WTC11 (cell line): ENCODE data around the gene MOB3B. TPM values are rescaled to one million over a fixed set of nuclear protein-coding genes. Genes with fewer than 3 reads are reported as not detected.
A peak's percentile ranks its signal among the peaks of the same experiment; 100 is the strongest.

Experiments used
- ATAC-seq: fragments of 200-7000 bp; cut with Tn5 transposase; 2 replicates; pipeline ENCODE4 v1.10.0; 2021; ENCODE audit warnings: mild to moderate bottlenecking, moderate library complexity
- CTCF ChIA-PET: fragments of 300-600 bp; sonication (Branson Sonifier 250); formaldehyde crosslinking; loops from one replicate; lab custom pipeline; 2021; ENCODE audit warnings: antibody characterized with exemption; lab: Charles Lee
- POLR2A ChIA-PET: fragments of 350-600 bp; sonication (Branson Sonifier 250); formaldehyde crosslinking; loops from one replicate; lab custom pipeline; 2021; ENCODE audit warnings: antibody characterized with exemption; lab: Charles Lee
- DNase-seq: peaks from one replicate; pipeline ENCODE4 v3.0.0; 2021; ENCODE audit warnings: low spot score
- H3K27ac Mint-ChIP-seq: 2 replicates; pipeline ENCODE4 v1.8.0; 2021; ENCODE audit warnings: mixed read lengths
- H3K27me3 Mint-ChIP-seq: 2 replicates; pipeline ENCODE4 v1.8.0; 2021; ENCODE audit warnings: low read depth, mild to moderate bottlenecking, moderate library complexity, mixed read lengths
- H3K36me3 Mint-ChIP-seq: 2 replicates; pipeline ENCODE4 v1.8.0; 2021; ENCODE audit warnings: mixed read lengths
- H3K4me1 Mint-ChIP-seq: 2 replicates; pipeline ENCODE4 v1.8.0; 2022; ENCODE audit warnings: mixed read lengths
- H3K4me3 Mint-ChIP-seq: 2 replicates; pipeline ENCODE4 v1.8.0; 2021; ENCODE audit warnings: mild to moderate bottlenecking, moderate library complexity, mixed read lengths
- H3K9me3 Mint-ChIP-seq: 2 replicates; pipeline ENCODE4 v1.8.0; 2021; ENCODE audit warnings: mixed read lengths
- CREM ChIP-seq: sonication (generic); formaldehyde crosslinking; IDR thresholded peaks from 2 replicates; pipeline ENCODE4 v1.8.1; 2022; ENCODE audit warnings: mild to moderate bottlenecking, missing genetic modification reagents, moderate library complexity
- ELF4 ChIP-seq: sonication (generic); formaldehyde crosslinking; IDR thresholded peaks from 2 replicates; pipeline ENCODE4 v1.8.1; 2022; ENCODE audit warnings: low read depth, mild to moderate bottlenecking, moderate library complexity, missing genetic modification reagents
- EMX1 ChIP-seq: fragments of 250-450 bp; sonication (Bioruptor Pico); IDR thresholded peaks from 2 replicates; pipeline ENCODE4 v1.8.0; 2021; ENCODE audit warnings: mild to moderate bottlenecking
- FOXJ3 ChIP-seq: sonication (generic); formaldehyde crosslinking; IDR thresholded peaks from 2 replicates; pipeline ENCODE4 v1.9.0; 2021; ENCODE audit warnings: missing genetic modification reagents, mild to moderate bottlenecking, borderline replicate concordance
- FOXP1 ChIP-seq: sonication (generic); formaldehyde crosslinking; IDR thresholded peaks from 2 replicates; pipeline ENCODE4 v1.8.0; 2022; ENCODE audit warnings: missing genetic modification reagents, mild to moderate bottlenecking, moderate library complexity, borderline replicate concordance
- GABPB1 ChIP-seq: sonication (generic); formaldehyde crosslinking; IDR thresholded peaks from 2 replicates; pipeline ENCODE4 v1.8.1; 2023; ENCODE audit warnings: mild to moderate bottlenecking, missing genetic modification reagents
- GRHL2 ChIP-seq: fragments of 250-450 bp; sonication (Bioruptor Pico); IDR thresholded peaks from 2 replicates; pipeline ENCODE4 v1.8.0; 2022; ENCODE audit warnings: mild to moderate bottlenecking, moderate library complexity; ENCODE audit not compliant: insufficient replicate concordance, severe bottlenecking
- JAZF1 ChIP-seq: fragments of 250-450 bp; sonication (Bioruptor Pico); IDR thresholded peaks from 2 replicates; pipeline ENCODE4 v1.9.0; 2021; ENCODE audit warnings: moderate library complexity, mild to moderate bottlenecking, inconsistent platforms
- JUN ChIP-seq: sonication (generic); formaldehyde crosslinking; IDR thresholded peaks from 2 replicates; pipeline ENCODE4 v1.8.0; 2023; ENCODE audit warnings: mild to moderate bottlenecking, missing genetic modification reagents
- RELA ChIP-seq: sonication (generic); formaldehyde crosslinking; IDR thresholded peaks from 2 replicates; pipeline ENCODE4 v1.8.1; 2022; ENCODE audit warnings: missing genetic modification reagents, mild to moderate bottlenecking, borderline replicate concordance
- RORB ChIP-seq: fragments of 250-450 bp; sonication (Bioruptor Pico); IDR thresholded peaks from 2 replicates; pipeline ENCODE4 v1.9.0; 2021; ENCODE audit warnings: mild to moderate bottlenecking
- SMAD3 ChIP-seq: sonication (generic); formaldehyde crosslinking; IDR thresholded peaks from 2 replicates; pipeline ENCODE4 v1.8.0; 2022; ENCODE audit warnings: missing genetic modification reagents, mild to moderate bottlenecking, borderline replicate concordance
- TEAD4 ChIP-seq: sonication (generic); formaldehyde crosslinking; IDR thresholded peaks from 2 replicates; pipeline ENCODE4 v1.8.0; 2022; ENCODE audit warnings: mild to moderate bottlenecking, missing genetic modification reagents
- ZNF232 ChIP-seq: sonication (generic); formaldehyde crosslinking; IDR thresholded peaks from 2 replicates; pipeline ENCODE4 v1.8.0; 2022; ENCODE audit warnings: mild to moderate bottlenecking, missing genetic modification reagents
- ZNF396 ChIP-seq: fragments of 250-450 bp; sonication (Bioruptor Pico); IDR thresholded peaks from 2 replicates; pipeline ENCODE4 v1.8.0; 2021; ENCODE audit warnings: mild to moderate bottlenecking, moderate library complexity, borderline replicate concordance
- total RNA-seq: library from RNA; stranded (reverse); gene quantifications from 3 replicates; pipeline ENCODE4 v1.2.3, GENCODE V29; 2021
- TF ChIP-seq, protein P1 (sequence below): sonication (generic); formaldehyde crosslinking; IDR thresholded peaks from 2 replicates; pipeline ENCODE4 v1.8.1; 2023; ENCODE audit warnings: mild to moderate bottlenecking, missing genetic modification reagents, borderline replicate concordance
- TF ChIP-seq, protein P2 (sequence below): sonication (generic); formaldehyde crosslinking; IDR thresholded peaks from 2 replicates; pipeline ENCODE4 v1.8.0; 2022; ENCODE audit warnings: mild to moderate bottlenecking, missing genetic modification reagents
- TF ChIP-seq, protein P3 (sequence below): sonication (generic); formaldehyde crosslinking; IDR thresholded peaks from 2 replicates; pipeline ENCODE4 v1.8.1; 2023; ENCODE audit warnings: mild to moderate bottlenecking, missing genetic modification reagents, moderate library complexity
- TF ChIP-seq, protein P4 (sequence below): sonication (generic); formaldehyde crosslinking; conservative IDR thresholded peaks from 2 replicates; pipeline ENCODE4 v1.8.1; 2022; ENCODE audit warnings: mild to moderate bottlenecking, missing genetic modification reagents
- TF ChIP-seq, protein P5 (sequence below): sonication (generic); formaldehyde crosslinking; IDR thresholded peaks from 2 replicates; pipeline ENCODE4 v1.8.0; 2022; ENCODE audit warnings: mild to moderate bottlenecking, missing genetic modification reagents
- TF ChIP-seq, protein P6 (sequence below): sonication (generic); formaldehyde crosslinking; IDR thresholded peaks from 2 replicates; pipeline ENCODE4 v1.8.0; 2022; ENCODE audit warnings: missing genetic modification reagents
- TF ChIP-seq, protein P7 (sequence below): sonication (generic); formaldehyde crosslinking; IDR thresholded peaks from 2 replicates; pipeline ENCODE4 v1.8.1; 2023; ENCODE audit warnings: mild to moderate bottlenecking, missing genetic modification reagents

The MOB3B gene
- total RNA-seq, 1 experiment from 2014 or later, result 25.1 TPM

DNA sequence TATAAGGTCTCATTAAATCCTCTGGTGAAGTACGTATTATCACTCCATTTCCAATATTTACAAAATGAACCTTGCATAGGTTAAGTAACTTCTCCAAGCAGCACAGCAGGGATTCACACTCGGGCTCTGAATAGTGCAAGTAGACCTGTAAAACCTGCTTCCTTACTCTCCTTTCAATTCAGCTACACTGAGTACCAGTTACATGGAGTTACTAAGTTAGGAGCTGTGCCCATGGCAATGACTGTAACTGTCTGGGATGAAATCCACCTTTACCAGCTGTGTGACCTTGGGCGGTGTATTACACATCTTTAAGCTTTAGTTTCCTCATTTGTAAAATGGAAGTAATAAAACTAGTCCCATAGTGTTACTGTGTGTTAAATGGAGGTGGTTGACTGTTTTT, 15.9 kb upstream of the MOB3B start:
- CTCF ChIA-PET, result interaction anchor here (5.1 kb wide), 1 partner anchor 213 kb away, joined by 49 read pairs; no protein-coding TSS in a partner anchor

DNA sequence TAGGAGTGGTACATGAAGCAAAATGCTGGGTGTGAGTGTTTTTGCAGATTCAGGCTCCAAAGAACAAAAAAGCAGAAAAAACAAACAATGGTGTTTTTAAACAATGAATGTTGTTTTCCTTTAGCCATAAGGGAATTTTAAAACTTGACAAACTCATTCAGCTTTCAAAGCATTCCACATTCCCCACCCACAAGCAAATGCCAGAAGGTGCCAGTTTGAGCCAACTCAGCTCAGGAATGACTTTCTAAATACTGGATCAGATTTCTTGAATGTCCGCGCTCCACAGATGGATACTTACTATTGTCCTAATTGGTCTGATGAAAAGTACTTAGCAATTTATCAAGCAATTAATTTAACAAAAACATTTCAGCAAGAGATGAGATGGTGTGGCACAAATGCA, 12.9 kb upstream of the MOB3B start:
- POLR2A ChIA-PET, result no interaction called here
- Mint-ChIP-seq H3K9me3 (peaks cover 4% of the 10 kb centered on the region), H3K27ac (no peak overlapping the region), H3K4me1 (peaks cover 3% of the 10 kb centered on the region), H3K4me3 (no peak overlapping the region), H3K27me3 (no peaks in the 10 kb centered on the region), H3K36me3 (peaks cover 26% of the 10 kb centered on the region)
- DNase-seq, result no peak
- no peak for TF ChIP-seq RELA (CRISPR knock-in tag)
- no peak for TF ChIP-seq ELF4 (CRISPR knock-in tag)
- no peak for TF ChIP-seq CREM (CRISPR knock-in tag)
- TF ChIP-seq FOXP1 (CRISPR knock-in tag), result no peak
- no peak for TF ChIP-seq TEAD4 (CRISPR knock-in tag)
- TF ChIP-seq ZNF232 (CRISPR knock-in tag), result no peak
- no peak for ATAC-seq
- CTCF ChIA-PET, result interaction anchor here (2.7 kb wide), 1 partner anchor 209 kb away, joined by 14 read pairs; no protein-coding TSS in a partner anchor

More for the DNA sequence above, 15.9 kb upstream of the MOB3B start:
- Mint-ChIP-seq H3K9me3 (peaks cover 4% of the 10 kb centered on the region), H3K4me1 (peaks cover 3% of the 10 kb centered on the region), H3K27ac (no peak overlapping the region)
- POLR2A ChIA-PET, result no interaction called here
- TF ChIP-seq, protein P1, sequence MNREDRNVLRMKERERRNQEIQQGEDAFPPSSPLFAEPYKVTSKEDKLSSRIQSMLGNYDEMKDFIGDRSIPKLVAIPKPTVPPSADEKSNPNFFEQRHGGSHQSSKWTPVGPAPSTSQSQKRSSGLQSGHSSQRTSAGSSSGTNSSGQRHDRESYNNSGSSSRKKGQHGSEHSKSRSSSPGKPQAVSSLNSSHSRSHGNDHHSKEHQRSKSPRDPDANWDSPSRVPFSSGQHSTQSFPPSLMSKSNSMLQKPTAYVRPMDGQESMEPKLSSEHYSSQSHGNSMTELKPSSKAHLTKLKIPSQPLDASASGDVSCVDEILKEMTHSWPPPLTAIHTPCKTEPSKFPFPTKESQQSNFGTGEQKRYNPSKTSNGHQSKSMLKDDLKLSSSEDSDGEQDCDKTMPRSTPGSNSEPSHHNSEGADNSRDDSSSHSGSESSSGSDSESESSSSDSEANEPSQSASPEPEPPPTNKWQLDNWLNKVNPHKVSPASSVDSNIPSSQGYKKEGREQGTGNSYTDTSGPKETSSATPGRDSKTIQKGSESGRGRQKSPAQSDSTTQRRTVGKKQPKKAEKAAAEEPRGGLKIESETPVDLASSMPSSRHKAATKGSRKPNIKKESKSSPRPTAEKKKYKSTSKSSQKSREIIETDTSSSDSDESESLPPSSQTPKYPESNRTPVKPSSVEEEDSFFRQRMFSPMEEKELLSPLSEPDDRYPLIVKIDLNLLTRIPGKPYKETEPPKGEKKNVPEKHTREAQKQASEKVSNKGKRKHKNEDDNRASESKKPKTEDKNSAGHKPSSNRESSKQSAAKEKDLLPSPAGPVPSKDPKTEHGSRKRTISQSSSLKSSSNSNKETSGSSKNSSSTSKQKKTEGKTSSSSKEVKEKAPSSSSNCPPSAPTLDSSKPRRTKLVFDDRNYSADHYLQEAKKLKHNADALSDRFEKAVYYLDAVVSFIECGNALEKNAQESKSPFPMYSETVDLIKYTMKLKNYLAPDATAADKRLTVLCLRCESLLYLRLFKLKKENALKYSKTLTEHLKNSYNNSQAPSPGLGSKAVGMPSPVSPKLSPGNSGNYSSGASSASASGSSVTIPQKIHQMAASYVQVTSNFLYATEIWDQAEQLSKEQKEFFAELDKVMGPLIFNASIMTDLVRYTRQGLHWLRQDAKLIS (CRISPR knock-in tag), result no peak
- TF ChIP-seq ZNF232 (CRISPR knock-in tag) (no peak), GABPB1 (CRISPR knock-in tag) (no peak), ZNF396 (CRISPR knock-in tag) (no peak), EMX1 (no peak)
- TF ChIP-seq, protein P2, sequence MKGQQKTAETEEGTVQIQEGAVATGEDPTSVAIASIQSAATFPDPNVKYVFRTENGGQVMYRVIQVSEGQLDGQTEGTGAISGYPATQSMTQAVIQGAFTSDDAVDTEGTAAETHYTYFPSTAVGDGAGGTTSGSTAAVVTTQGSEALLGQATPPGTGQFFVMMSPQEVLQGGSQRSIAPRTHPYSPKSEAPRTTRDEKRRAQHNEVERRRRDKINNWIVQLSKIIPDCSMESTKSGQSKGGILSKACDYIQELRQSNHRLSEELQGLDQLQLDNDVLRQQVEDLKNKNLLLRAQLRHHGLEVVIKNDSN (CRISPR knock-in tag), result no peak
- TF ChIP-seq, protein P3, sequence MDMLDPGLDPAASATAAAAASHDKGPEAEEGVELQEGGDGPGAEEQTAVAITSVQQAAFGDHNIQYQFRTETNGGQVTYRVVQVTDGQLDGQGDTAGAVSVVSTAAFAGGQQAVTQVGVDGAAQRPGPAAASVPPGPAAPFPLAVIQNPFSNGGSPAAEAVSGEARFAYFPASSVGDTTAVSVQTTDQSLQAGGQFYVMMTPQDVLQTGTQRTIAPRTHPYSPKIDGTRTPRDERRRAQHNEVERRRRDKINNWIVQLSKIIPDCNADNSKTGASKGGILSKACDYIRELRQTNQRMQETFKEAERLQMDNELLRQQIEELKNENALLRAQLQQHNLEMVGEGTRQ (CRISPR knock-in tag), result no peak
- TF ChIP-seq, protein P4, sequence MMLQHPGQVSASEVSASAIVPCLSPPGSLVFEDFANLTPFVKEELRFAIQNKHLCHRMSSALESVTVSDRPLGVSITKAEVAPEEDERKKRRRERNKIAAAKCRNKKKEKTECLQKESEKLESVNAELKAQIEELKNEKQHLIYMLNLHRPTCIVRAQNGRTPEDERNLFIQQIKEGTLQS (CRISPR knock-in tag), result no peak
- TF ChIP-seq, protein P5, sequence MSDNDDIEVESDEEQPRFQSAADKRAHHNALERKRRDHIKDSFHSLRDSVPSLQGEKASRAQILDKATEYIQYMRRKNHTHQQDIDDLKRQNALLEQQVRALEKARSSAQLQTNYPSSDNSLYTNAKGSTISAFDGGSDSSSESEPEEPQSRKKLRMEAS, result no peak
- TF ChIP-seq, all 79 proteins: peak for 0
- Mint-ChIP-seq H3K27me3 (no peaks in the 10 kb centered on the region), H3K36me3 (peaks cover 26% of the 10 kb centered on the region), H3K4me3 (no peak overlapping the region)
- peak; percentile 36; the same call in 1 of the 2 replicates for ATAC-seq
- DNase-seq, result no peak

DNA sequence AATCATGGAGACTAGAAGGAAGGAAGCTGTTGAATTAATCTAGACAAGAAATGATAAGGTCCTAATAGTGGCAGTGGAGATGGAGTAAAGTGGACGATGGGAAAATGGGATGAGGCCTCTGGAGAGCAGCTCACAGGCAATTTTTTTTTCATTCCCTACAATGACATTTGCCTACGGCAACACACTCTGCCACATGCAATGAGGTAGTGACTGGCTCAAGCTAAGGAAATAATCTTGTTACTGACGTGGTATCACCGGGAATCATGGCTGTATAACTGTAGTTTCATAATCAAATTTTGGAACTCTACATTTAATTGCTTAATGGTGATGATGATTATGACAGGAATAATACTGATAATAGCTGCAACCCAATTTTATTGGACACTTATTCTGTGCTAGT, 12.1 kb upstream of the MOB3B start:
- POLR2A ChIA-PET, result interaction anchor here (0.6 kb wide), 1 partner anchor 464 kb away, joined by 3 read pairs; no protein-coding TSS in a partner anchor
- CTCF ChIA-PET, result interaction anchor here (1.8 to 2.7 kb wide), 2 partner anchors 12 to 208 kb away, joined by 4 to 14 read pairs; partner anchors contain the start of gene MOB3B
- H3K36me3 Mint-ChIP-seq, result peaks cover 26% of the 10 kb centered on the region
- no peaks in the 10 kb centered on the region for H3K27me3 Mint-ChIP-seq
- no peak for DNase-seq
- ATAC-seq, result no peak
- peaks cover 4% of the 10 kb centered on the region for H3K9me3 Mint-ChIP-seq
- no peak overlapping the region for H3K27ac Mint-ChIP-seq
- H3K4me1 Mint-ChIP-seq, result peaks cover 9% of the 10 kb centered on the region
- no peak overlapping the region for H3K4me3 Mint-ChIP-seq
- TF ChIP-seq RORB (CRISPR knock-in tag) (no peak), JAZF1 (CRISPR knock-in tag) (no peak), GRHL2 (CRISPR knock-in tag) (no peak), SMAD3 (CRISPR knock-in tag) (no peak), JUN (no peak), FOXJ3 (CRISPR knock-in tag) (no peak)
- TF ChIP-seq, protein P6, sequence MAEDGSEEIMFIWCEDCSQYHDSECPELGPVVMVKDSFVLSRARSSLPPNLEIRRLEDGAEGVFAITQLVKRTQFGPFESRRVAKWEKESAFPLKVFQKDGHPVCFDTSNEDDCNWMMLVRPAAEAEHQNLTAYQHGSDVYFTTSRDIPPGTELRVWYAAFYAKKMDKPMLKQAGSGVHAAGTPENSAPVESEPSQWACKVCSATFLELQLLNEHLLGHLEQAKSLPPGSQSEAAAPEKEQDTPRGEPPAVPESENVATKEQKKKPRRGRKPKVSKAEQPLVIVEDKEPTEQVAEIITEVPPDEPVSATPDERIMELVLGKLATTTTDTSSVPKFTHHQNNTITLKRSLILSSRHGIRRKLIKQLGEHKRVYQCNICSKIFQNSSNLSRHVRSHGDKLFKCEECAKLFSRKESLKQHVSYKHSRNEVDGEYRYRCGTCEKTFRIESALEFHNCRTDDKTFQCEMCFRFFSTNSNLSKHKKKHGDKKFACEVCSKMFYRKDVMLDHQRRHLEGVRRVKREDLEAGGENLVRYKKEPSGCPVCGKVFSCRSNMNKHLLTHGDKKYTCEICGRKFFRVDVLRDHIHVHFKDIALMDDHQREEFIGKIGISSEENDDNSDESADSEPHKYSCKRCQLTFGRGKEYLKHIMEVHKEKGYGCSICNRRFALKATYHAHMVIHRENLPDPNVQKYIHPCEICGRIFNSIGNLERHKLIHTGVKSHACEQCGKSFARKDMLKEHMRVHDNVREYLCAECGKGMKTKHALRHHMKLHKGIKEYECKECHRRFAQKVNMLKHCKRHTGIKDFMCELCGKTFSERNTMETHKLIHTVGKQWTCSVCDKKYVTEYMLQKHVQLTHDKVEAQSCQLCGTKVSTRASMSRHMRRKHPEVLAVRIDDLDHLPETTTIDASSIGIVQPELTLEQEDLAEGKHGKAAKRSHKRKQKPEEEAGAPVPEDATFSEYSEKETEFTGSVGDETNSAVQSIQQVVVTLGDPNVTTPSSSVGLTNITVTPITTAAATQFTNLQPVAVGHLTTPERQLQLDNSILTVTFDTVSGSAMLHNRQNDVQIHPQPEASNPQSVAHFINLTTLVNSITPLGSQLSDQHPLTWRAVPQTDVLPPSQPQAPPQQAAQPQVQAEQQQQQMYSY (CRISPR knock-in tag), result no peak
- TF ChIP-seq, protein P7, sequence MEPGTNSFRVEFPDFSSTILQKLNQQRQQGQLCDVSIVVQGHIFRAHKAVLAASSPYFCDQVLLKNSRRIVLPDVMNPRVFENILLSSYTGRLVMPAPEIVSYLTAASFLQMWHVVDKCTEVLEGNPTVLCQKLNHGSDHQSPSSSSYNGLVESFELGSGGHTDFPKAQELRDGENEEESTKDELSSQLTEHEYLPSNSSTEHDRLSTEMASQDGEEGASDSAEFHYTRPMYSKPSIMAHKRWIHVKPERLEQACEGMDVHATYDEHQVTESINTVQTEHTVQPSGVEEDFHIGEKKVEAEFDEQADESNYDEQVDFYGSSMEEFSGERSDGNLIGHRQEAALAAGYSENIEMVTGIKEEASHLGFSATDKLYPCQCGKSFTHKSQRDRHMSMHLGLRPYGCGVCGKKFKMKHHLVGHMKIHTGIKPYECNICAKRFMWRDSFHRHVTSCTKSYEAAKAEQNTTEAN (CRISPR knock-in tag), result no peak
